ENCODE data around the gene LRRC15. TPM values are rescaled to one million over a fixed set of nuclear protein-coding genes. Genes with fewer than 3 reads are reported as not detected.

LRRC15 gene
- total RNA-seq, 1 experiment from 2014 or later = not detected

DNA sequence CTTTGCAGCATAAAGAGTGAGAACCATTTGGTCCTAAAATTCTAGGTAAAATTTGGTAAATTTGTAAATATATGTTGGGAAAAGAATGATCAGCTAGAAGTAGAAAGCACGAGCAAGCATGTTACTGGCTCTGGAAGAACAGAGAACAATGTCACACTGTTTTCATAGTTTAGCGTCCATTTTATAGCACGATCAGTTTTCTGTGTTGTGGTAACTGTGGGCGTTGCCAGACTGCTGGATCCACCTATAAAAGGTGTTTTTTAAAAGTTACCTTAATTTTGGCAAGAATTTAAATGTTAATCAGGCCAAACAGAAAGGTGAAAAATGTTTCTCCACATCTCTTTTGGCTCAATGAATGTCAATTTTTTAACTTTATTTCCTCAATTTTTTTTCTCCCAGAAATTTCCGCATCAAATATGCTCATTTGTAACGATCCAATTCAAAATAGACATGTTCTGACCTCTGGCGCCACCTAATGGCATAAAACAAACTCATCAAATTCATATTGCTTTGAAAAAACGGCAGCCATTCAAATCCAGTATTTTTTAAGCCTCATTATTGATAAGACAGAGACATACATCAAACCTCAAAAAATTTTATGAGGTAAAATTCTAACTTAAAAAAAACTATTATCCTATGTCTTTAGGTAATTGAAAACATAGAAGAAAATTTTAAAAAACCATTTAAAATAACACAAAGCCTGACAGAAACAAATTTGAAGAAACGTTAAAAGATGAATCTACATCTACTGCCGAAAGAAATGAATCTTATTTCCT is 35.0 kb upstream of the LRRC15 start:
- H3K27ac Mint-ChIP-seq (ENCODE audit: unreplicated experiment) = no peak overlapping the region
- H3K9me3 Mint-ChIP-seq (ENCODE audit: low read depth, unreplicated experiment) = no peaks in the 10 kb centered on the region
- H3K36me3 Mint-ChIP-seq (ENCODE audit: insufficient read depth, unreplicated experiment) = peaks cover 57% of the 10 kb centered on the region
- no peak overlapping the region for H3K4me3 Mint-ChIP-seq (ENCODE audit: low read depth, unreplicated experiment)
- peaks cover 9% of the 10 kb centered on the region for H3K4me1 Mint-ChIP-seq (ENCODE audit: low read depth, unreplicated experiment)
- DNase-seq = peak; percentile 72
- TF ChIP-seq, protein P1, sequence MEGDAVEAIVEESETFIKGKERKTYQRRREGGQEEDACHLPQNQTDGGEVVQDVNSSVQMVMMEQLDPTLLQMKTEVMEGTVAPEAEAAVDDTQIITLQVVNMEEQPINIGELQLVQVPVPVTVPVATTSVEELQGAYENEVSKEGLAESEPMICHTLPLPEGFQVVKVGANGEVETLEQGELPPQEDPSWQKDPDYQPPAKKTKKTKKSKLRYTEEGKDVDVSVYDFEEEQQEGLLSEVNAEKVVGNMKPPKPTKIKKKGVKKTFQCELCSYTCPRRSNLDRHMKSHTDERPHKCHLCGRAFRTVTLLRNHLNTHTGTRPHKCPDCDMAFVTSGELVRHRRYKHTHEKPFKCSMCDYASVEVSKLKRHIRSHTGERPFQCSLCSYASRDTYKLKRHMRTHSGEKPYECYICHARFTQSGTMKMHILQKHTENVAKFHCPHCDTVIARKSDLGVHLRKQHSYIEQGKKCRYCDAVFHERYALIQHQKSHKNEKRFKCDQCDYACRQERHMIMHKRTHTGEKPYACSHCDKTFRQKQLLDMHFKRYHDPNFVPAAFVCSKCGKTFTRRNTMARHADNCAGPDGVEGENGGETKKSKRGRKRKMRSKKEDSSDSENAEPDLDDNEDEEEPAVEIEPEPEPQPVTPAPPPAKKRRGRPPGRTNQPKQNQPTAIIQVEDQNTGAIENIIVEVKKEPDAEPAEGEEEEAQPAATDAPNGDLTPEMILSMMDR (IDR thresholded peaks at IDR 0.05; ENCODE audit: unreplicated experiment) = peak; percentile 79
- H3K27me3 Mint-ChIP-seq (ENCODE audit: unreplicated experiment) = no peaks in the 10 kb centered on the region
- intact Hi-C loops (cut with micrococcal nuclease; ENCODE audit: unreplicated experiment) = loop anchor here (1.0 kb wide), 2 partner anchors 71 to 739 kb away; no protein-coding TSS in a partner anchor
- no TSS peak for BruUV-seq (replicated peaks)
- CTCF ChIA-PET = interaction anchor here (0.6 to 1.9 kb wide), 3 partner anchors 10 to 71 kb away, joined by 3 to 5 read pairs (median 5); no protein-coding TSS in a partner anchor

GRCh38 chr3:194401868-194402329 is 32.4 kb upstream of the LRRC15 start:
- peaks cover 32% of the 10 kb centered on the region for H3K36me3 Mint-ChIP-seq (ENCODE audit: insufficient read depth, unreplicated experiment)
- intact Hi-C loops (cut with micrococcal nuclease; ENCODE audit: unreplicated experiment) = no loop called here
- CTCF ChIA-PET = no interaction called here
- DNase-seq = no peak
- H3K4me1 Mint-ChIP-seq (ENCODE audit: low read depth, unreplicated experiment) = peaks cover 9% of the 10 kb centered on the region
- no TSS peak for BruUV-seq (replicated peaks)
- peak overlapping the region; percentile 32 for H3K27ac Mint-ChIP-seq (ENCODE audit: unreplicated experiment)
- peaks cover 11% of the 10 kb centered on the region for H3K27me3 Mint-ChIP-seq (ENCODE audit: unreplicated experiment)
- TF ChIP-seq, protein P1 (IDR thresholded peaks at IDR 0.05; ENCODE audit: unreplicated experiment) = no peak
- H3K4me3 Mint-ChIP-seq (ENCODE audit: low read depth, unreplicated experiment) = no peak overlapping the region
- H3K9me3 Mint-ChIP-seq (ENCODE audit: low read depth, unreplicated experiment) = no peaks in the 10 kb centered on the region

- CTCF ChIA-PET = no interaction called here
- H3K4me1 Mint-ChIP-seq (ENCODE audit: low read depth, unreplicated experiment) = peaks cover 9% of the 10 kb centered on the region
- no peak overlapping the region for H3K27ac Mint-ChIP-seq (ENCODE audit: unreplicated experiment)
- BruUV-seq (replicated peaks) = no TSS peak
- TF ChIP-seq, protein P1 (IDR thresholded peaks at IDR 0.05; ENCODE audit: unreplicated experiment) = no peak
- H3K36me3 Mint-ChIP-seq (ENCODE audit: insufficient read depth, unreplicated experiment) = peaks cover 29% of the 10 kb centered on the region
- intact Hi-C loops (cut with micrococcal nuclease; ENCODE audit: unreplicated experiment) = no loop called here
- peaks cover 17% of the 10 kb centered on the region for H3K27me3 Mint-ChIP-seq (ENCODE audit: unreplicated experiment)
- H3K9me3 Mint-ChIP-seq (ENCODE audit: low read depth, unreplicated experiment) = no peaks in the 10 kb centered on the region
- H3K4me3 Mint-ChIP-seq (ENCODE audit: low read depth, unreplicated experiment) = no peak overlapping the region
- no peak for DNase-seq
Observed at GRCh38 chr3:194401346-194401745, 31.8 kb upstream of the LRRC15 start.

GRCh38 chr3:194399874-194400411 is 30.4 kb upstream of the LRRC15 start:
- no peak for DNase-seq
- Mint-ChIP-seq H3K27ac (ENCODE audit: unreplicated experiment) (no peak overlapping the region), H3K36me3 (ENCODE audit: insufficient read depth, unreplicated experiment) (peaks cover 17% of the 10 kb centered on the region), H3K4me3 (ENCODE audit: low read depth, unreplicated experiment) (no peak overlapping the region), H3K27me3 (ENCODE audit: unreplicated experiment) (peaks cover 27% of the 10 kb centered on the region), H3K9me3 (ENCODE audit: low read depth, unreplicated experiment) (no peaks in the 10 kb centered on the region), H3K4me1 (ENCODE audit: low read depth, unreplicated experiment) (peaks cover 20% of the 10 kb centered on the region)
- CTCF ChIA-PET = no interaction called here
- BruUV-seq (replicated peaks) = no TSS peak
- intact Hi-C loops (cut with micrococcal nuclease; ENCODE audit: unreplicated experiment) = no loop called here
- TF ChIP-seq, protein P1 (IDR thresholded peaks at IDR 0.05; ENCODE audit: unreplicated experiment) = no peak

Data from Calu3 (cell line).